Memory B cell (primary cell): ENCODE measurements around the gene KCNMA1.

Experiments
- ATAC-seq: fragments of 150-1000 bp; cut with Tn5 transposase; 2 replicates; pipeline ENCODE4 v1.10.0; 2021; ENCODE audit warnings: low read depth, mild to moderate bottlenecking, moderate library complexity
- DNase-seq, 2 donors: peaks; one replicate each; pipeline ENCODE4 v3.0.0; 2022; ENCODE audit warnings: low spot score in 2 of 2
- H3K27ac Mint-ChIP-seq: one replicate; pipeline ENCODE4 v1.8.0; 2022; ENCODE audit warnings: mild to moderate bottlenecking, moderate library complexity, mixed read lengths
- H3K27me3 Mint-ChIP-seq: one replicate; pipeline ENCODE4 v1.8.0; 2022; ENCODE audit warnings: mixed read lengths
- H3K36me3 Mint-ChIP-seq: one replicate; pipeline ENCODE4 v1.8.0; 2022; ENCODE audit warnings: mild to moderate bottlenecking, mixed read lengths
- H3K4me1 Mint-ChIP-seq: one replicate; pipeline ENCODE4 v1.8.0; 2022; ENCODE audit warnings: mixed read lengths
- H3K4me3 Mint-ChIP-seq: one replicate; pipeline ENCODE4 v1.8.0; 2022; ENCODE audit warnings: mild to moderate bottlenecking, moderate library complexity, mixed read lengths
- H3K9me3 Mint-ChIP-seq: one replicate; pipeline ENCODE4 v1.8.0; 2022; ENCODE audit warnings: mixed read lengths

The KCNMA1 gene

GRCh38 chr10:77056650-77057049 lies 581.0 kb downstream of the KCNMA1 start:
- H3K27ac Mint-ChIP-seq: no peak overlapping the region
- DNase-seq (no peak), ATAC-seq (no peak)
- peaks cover 2% of the 10 kb centered on the region for H3K27me3 Mint-ChIP-seq
- no peaks in the 10 kb centered on the region for H3K4me1 Mint-ChIP-seq
- no peak overlapping the region for H3K4me3 Mint-ChIP-seq
- H3K9me3 Mint-ChIP-seq: no peaks in the 10 kb centered on the region
- H3K36me3 Mint-ChIP-seq: no peaks in the 10 kb centered on the region

- Mint-ChIP-seq H3K4me3 (no peak overlapping the region), H3K9me3 (no peaks in the 10 kb centered on the region)
Observed at GRCh38 chr10:77052593-77052992, 585.0 kb downstream of the KCNMA1 start.

GRCh38 chr10:77051837-77052236 lies 585.8 kb downstream of the KCNMA1 start:
- peaks cover 2% of the 10 kb centered on the region for H3K27me3 Mint-ChIP-seq
- ATAC-seq (no peak), DNase-seq (no peak)
- H3K4me3 Mint-ChIP-seq: no peak overlapping the region
- no peak overlapping the region for H3K27ac Mint-ChIP-seq
- no peaks in the 10 kb centered on the region for H3K36me3 Mint-ChIP-seq
- H3K9me3 Mint-ChIP-seq: no peaks in the 10 kb centered on the region
- H3K4me1 Mint-ChIP-seq: no peaks in the 10 kb centered on the region

More at GRCh38 chr10:77052593-77052992, 585.0 kb downstream of the KCNMA1 start:
- Mint-ChIP-seq H3K27ac (no peak overlapping the region), H3K36me3 (no peaks in the 10 kb centered on the region), H3K27me3 (peaks cover 2% of the 10 kb centered on the region), H3K4me1 (no peaks in the 10 kb centered on the region)
- DNase-seq: no peak
- no peak for ATAC-seq

GRCh38 chr10:77049896-77050295 lies 587.7 kb downstream of the KCNMA1 start:
- H3K4me1 Mint-ChIP-seq: no peaks in the 10 kb centered on the region
- no peak overlapping the region for H3K27ac Mint-ChIP-seq
- DNase-seq (no peak), ATAC-seq (no peak)
- H3K4me3 Mint-ChIP-seq: no peak overlapping the region
- no peaks in the 10 kb centered on the region for H3K36me3 Mint-ChIP-seq
- H3K27me3 Mint-ChIP-seq: peaks cover 2% of the 10 kb centered on the region
- H3K9me3 Mint-ChIP-seq: no peaks in the 10 kb centered on the region

GRCh38 chr10:77049146-77049545 lies 588.5 kb downstream of the KCNMA1 start:
- Mint-ChIP-seq H3K27me3 (peaks cover 2% of the 10 kb centered on the region), H3K27ac (no peak overlapping the region), H3K9me3 (no peaks in the 10 kb centered on the region), H3K4me3 (no peak overlapping the region), H3K36me3 (no peaks in the 10 kb centered on the region), H3K4me1 (no peaks in the 10 kb centered on the region)
- no peak for DNase-seq
- ATAC-seq: no peak

- DNase-seq (no peak), ATAC-seq (no peak)
- Mint-ChIP-seq H3K9me3 (no peaks in the 10 kb centered on the region), H3K27ac (no peak overlapping the region), H3K36me3 (no peaks in the 10 kb centered on the region), H3K4me3 (no peak overlapping the region), H3K27me3 (no peaks in the 10 kb centered on the region), H3K4me1 (peaks cover 4% of the 10 kb centered on the region)
Observed at GRCh38 chr10:77045085-77045484, 592.5 kb downstream of the KCNMA1 start.

GRCh38 chr10:77043420-77043763 lies 594.2 kb downstream of the KCNMA1 start:
- Mint-ChIP-seq H3K4me1 (peaks cover 4% of the 10 kb centered on the region), H3K27me3 (no peaks in the 10 kb centered on the region), H3K9me3 (no peaks in the 10 kb centered on the region), H3K27ac (no peak overlapping the region), H3K36me3 (no peaks in the 10 kb centered on the region), H3K4me3 (no peak overlapping the region)
- ATAC-seq (no peak), DNase-seq (no peak)

- H3K4me3 Mint-ChIP-seq: no peak overlapping the region
- no peaks in the 10 kb centered on the region for H3K27me3 Mint-ChIP-seq
- ATAC-seq: no peak
- peaks cover 4% of the 10 kb centered on the region for H3K4me1 Mint-ChIP-seq
- no peak overlapping the region for H3K27ac Mint-ChIP-seq
- H3K9me3 Mint-ChIP-seq: no peaks in the 10 kb centered on the region
- H3K36me3 Mint-ChIP-seq: no peaks in the 10 kb centered on the region
- DNase-seq: no peak
Observed at GRCh38 chr10:77042706-77043419, 594.7 kb downstream of the KCNMA1 start.

- no peaks in the 10 kb centered on the region for H3K9me3 Mint-ChIP-seq
- DNase-seq (no peak), ATAC-seq (peak; percentile 27)
- peaks cover 4% of the 10 kb centered on the region for H3K4me1 Mint-ChIP-seq
- no peak overlapping the region for H3K4me3 Mint-ChIP-seq
- no peaks in the 10 kb centered on the region for H3K36me3 Mint-ChIP-seq
- H3K27me3 Mint-ChIP-seq: no peaks in the 10 kb centered on the region
- no peak overlapping the region for H3K27ac Mint-ChIP-seq
Observed at GRCh38 chr10:77041636-77042258, 595.9 kb downstream of the KCNMA1 start.

GRCh38 chr10:77038407-77038806 lies 599.2 kb downstream of the KCNMA1 start:
- DNase-seq (no peak), ATAC-seq (no peak)
- H3K27me3 Mint-ChIP-seq: peaks cover 1% of the 10 kb centered on the region
- H3K4me3 Mint-ChIP-seq: no peak overlapping the region
- H3K27ac Mint-ChIP-seq: no peak overlapping the region
- H3K9me3 Mint-ChIP-seq: no peaks in the 10 kb centered on the region
- H3K4me1 Mint-ChIP-seq: peaks cover 4% of the 10 kb centered on the region
- no peaks in the 10 kb centered on the region for H3K36me3 Mint-ChIP-seq

- Mint-ChIP-seq H3K9me3 (no peaks in the 10 kb centered on the region), H3K27ac (no peak overlapping the region), H3K4me3 (no peak overlapping the region), H3K27me3 (peaks cover 3% of the 10 kb centered on the region), H3K4me1 (peaks cover 4% of the 10 kb centered on the region), H3K36me3 (no peaks in the 10 kb centered on the region)
- ATAC-seq (no peak), DNase-seq (no peak)
Observed at GRCh38 chr10:77037735-77038403, 599.7 kb downstream of the KCNMA1 start.

GRCh38 chr10:77036993-77037734 lies 600.4 kb downstream of the KCNMA1 start:
- Mint-ChIP-seq H3K36me3 (no peaks in the 10 kb centered on the region), H3K4me1 (peaks cover 4% of the 10 kb centered on the region), H3K27ac (no peak overlapping the region), H3K4me3 (no peak overlapping the region), H3K9me3 (no peaks in the 10 kb centered on the region), H3K27me3 (peaks cover 3% of the 10 kb centered on the region)
- DNase-seq: no peak
- no peak for ATAC-seq

- Mint-ChIP-seq H3K27me3 (peaks cover 3% of the 10 kb centered on the region), H3K27ac (no peak overlapping the region), H3K9me3 (no peaks in the 10 kb centered on the region), H3K4me3 (no peak overlapping the region), H3K4me1 (no peaks in the 10 kb centered on the region), H3K36me3 (no peaks in the 10 kb centered on the region)
- ATAC-seq (no peak), DNase-seq (no peak)
Observed at GRCh38 chr10:77036276-77036675, 601.3 kb downstream of the KCNMA1 start.

GRCh38 chr10:77034795-77035194 lies 602.8 kb downstream of the KCNMA1 start:
- peaks cover 3% of the 10 kb centered on the region for H3K27me3 Mint-ChIP-seq
- no peaks in the 10 kb centered on the region for H3K36me3 Mint-ChIP-seq
- H3K9me3 Mint-ChIP-seq: no peaks in the 10 kb centered on the region
- H3K4me3 Mint-ChIP-seq: no peak overlapping the region
- no peak for DNase-seq
- H3K27ac Mint-ChIP-seq: no peak overlapping the region
- no peak for ATAC-seq
- H3K4me1 Mint-ChIP-seq: no peaks in the 10 kb centered on the region
